Activated CD4-positive, alpha-beta T cell treated with anti-CD3 and anti-CD28 coated beads, Interleukin-10, Interleukin-2, amounts not matched to agents 100 ng/mL and 50 ng/mL, durations not matched to agents 16 hours and 8 hours (primary cell): ENCODE data around the gene MAP3K20.

ENCODE experiments used
- DNase-seq: peaks from one replicate; pipeline ENCODE4 v3.0.0-alpha.2; 2020

Gene MAP3K20

GRCh38 chr2:173210270-173211196 lies 134.9 kb downstream of the MAP3K20 start:
- DNase-seq, result peak; percentile 76

GRCh38 chr2:173213181-173213580 lies 137.5 kb downstream of the MAP3K20 start:
- DNase-seq, result no peak

GRCh38 chr2:173214213-173214612 lies 138.6 kb downstream of the MAP3K20 start:
- DNase-seq, result no peak

- no peak for DNase-seq
Observed at GRCh38 chr2:173215316-173215715, 139.7 kb downstream of the MAP3K20 start.

GRCh38 chr2:173216051-173216450 lies 140.4 kb downstream of the MAP3K20 start:
- DNase-seq, result no peak

DNA sequence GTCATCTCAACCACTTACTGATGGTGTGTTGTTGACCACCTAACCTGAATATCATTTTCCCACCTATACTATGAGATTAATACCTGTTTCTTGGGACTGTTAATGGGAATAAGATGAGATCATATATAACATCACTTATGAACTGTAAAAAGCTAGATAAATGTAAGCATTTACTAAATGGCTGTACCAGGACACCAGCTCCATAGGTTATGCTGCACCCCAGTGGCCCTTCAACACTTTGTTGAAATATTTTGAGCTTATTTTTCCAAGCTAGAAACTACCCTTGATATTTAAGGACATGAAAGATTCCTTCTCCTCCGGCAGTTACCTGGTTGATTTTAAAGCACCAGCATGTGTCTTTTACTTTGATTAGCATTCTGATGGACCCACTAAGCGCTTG lies 141.0 kb downstream of the MAP3K20 start:
- no peak for DNase-seq

GRCh38 chr2:173217116-173217840 lies 141.6 kb downstream of the MAP3K20 start:
- DNase-seq, result no peak

- no peak for DNase-seq
Observed at GRCh38 chr2:173218326-173219056, 142.8 kb downstream of the MAP3K20 start.

DNA sequence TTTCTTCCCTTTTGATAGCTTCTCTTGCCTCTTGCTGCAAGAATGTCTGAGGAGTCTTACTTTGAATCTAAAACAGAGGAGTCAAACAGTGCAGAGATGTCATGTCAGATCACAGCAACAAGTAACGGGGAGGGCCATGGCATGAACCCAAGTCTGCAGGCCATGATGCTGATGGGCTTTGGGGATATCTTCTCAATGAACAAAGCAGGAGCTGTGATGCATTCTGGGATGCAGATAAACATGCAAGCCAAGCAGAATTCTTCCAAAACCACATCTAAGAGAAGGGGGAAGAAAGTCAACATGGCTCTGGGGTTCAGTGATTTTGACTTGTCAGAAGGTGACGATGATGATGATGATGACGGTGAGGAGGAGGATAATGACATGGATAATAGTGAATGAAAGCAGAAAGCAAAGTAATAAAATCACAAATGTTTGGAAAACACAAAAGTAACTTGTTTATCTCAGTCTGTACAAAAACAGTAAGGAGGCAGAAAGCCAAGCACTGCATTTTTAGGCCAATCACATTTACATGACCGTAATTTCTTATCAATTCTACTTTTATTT lies 145.6 kb downstream of the MAP3K20 start:
- DNase-seq, result no peak

DNA sequence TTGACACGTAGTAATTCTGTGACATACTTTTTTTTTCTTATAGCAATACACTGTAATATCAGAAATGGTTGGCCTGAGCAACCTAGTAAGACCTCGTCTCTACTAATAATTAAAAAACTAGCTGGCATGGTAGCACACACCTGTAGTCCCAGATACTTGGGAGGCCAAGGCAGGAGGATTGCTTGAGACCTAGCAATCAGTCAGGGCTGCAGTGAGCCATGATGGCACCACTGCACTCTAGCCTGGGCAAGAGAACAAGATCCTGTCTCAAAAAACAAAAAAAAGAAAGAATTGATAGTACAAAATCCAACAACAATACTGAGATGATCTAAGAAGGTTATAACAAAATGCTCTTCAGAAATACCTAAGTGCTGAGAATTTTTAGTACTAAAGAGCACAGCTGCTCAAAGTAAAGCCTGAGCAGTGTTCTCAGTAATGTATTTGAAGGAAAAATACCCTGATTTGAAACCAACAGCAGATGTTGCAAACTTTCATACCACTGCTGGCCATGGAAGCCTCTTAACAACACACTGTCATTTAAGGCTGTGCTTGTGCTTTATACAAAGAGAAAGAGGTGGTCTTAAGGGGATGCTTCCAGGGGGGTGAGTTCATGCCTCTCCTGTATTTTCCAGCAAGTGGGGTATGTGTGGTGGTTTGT lies 146.4 kb downstream of the MAP3K20 start:
- no peak for DNase-seq

- DNase-seq, result no peak
Observed at GRCh38 chr2:173223871-173224270, 148.2 kb downstream of the MAP3K20 start.

DNA sequence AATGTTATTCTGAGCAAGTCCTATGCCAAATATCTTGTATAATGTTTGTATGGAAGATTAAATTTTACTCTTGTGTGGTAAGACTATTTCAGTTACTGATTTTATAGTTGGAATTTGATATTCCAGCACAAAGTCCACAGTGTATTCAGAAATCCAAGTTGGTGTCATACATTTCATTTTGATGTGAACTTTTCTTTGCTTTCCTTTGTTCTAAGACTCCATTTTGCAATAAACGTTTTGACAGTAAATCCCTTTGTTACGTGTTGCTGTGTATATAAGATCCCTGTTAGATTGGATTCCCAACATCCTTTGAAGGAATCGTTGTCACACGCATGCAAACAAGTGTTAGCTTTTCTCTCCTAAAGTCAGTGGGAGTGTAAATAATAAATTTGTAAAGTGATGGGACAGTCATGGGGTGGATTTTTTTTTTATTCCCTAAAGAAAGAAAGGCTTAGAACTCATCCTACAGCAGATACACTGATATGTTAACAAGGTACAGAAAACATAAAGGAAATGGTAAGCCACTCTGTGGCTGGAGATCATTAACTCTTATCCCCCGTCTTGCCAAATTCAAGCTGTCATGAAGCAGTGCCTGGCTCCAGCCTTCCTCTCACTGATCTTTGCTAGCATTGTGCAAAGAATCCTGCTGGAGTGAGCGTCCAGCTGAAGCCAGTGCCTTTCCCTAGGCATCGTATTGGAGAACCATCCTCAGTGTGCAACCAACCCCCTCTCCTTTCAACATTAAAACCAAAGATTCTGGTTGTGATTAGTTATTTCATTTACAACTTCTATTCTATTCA lies 151.5 kb downstream of the MAP3K20 start:
- no peak for DNase-seq

- no peak for DNase-seq
Observed at GRCh38 chr2:173229086-173229485, 153.4 kb downstream of the MAP3K20 start.

DNA sequence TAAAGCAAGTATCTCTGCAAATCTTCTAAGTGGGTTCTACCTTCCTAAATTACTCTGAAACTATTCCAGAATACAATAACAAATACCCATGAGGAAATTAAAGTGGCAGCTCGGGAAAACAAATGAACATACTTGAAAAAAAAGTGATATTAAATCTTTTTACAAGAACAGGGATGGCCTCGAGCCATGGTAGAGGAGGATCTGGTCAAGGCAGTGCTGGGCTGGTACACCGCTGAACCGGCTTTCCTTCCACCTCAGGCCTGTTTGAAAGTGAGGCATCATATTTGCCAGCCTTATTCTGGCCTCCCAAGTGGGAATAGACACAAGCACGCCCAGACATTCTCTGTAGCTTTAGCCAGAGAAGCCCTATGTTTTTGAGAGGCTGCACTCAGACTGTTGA lies 154.5 kb downstream of the MAP3K20 start:
- no peak for DNase-seq

GRCh38 chr2:173231042-173231441 lies 155.4 kb downstream of the MAP3K20 start:
- no peak for DNase-seq

DNA sequence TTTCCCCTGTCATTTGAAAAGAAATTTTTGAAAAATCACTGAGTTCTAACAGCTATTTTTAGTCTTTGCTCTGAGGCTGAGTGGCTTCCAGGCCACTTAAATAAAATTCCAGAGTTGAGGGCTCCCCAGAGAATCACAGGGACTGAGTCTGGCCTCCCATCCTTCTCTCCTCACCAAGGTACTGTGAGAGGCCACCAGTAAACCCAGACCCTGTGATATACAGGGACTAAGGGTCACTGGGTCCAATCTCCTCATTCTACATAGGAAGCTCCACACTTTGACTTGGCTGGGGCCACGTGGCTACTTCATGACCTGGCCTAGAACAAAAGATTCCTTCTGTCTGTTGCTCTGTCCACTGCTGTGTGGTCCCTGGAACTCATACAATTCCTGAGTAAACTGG lies 155.8 kb downstream of the MAP3K20 start:
- no peak for DNase-seq

GRCh38 chr2:173232956-173233744 lies 157.5 kb downstream of the MAP3K20 start:
- peak; percentile 52 for DNase-seq

DNA sequence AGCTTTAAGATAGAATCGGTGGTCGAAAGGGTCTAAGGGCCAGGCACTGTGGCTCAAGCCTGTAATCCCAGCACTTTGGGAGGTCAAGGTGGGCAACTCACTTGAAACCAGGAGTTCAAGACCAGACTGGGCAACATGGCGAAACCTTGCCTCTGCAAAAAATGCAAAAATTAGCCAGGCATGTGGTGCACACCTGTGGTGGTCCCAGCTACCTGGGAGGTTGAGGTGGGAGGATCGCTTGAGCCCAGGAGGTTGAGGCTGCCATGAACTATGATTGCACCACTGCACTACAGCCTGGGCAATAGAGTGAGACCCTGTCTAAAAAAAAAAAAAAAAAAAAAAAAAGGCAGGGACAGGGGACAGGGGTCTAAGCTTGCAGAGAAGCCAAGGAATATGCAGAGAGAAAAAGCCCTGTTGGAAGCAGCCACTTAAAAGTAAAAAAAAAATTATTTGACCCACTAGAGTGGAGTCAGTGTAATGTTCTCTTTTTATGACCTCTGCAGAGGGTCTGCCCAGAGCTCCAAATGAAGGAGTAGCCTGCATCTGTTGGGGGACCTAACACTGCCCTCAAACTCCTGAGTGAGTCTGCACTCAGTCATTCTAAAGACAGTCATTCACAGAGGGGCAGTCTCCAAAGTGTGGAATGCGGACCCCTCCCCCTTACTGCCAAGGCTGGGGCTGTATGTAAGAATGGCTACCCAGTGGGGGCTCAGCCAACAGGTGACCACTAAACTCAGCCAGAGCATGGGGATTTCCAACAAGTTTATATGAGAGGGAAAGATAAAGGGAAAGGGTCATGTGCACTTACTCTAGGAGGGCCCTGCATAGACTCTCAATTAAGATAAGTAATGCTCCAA lies 160.5 kb downstream of the MAP3K20 start:
- DNase-seq, result no peak

- DNase-seq, result no peak
Observed at GRCh38 chr2:173238385-173238784, 162.7 kb downstream of the MAP3K20 start.

DNA sequence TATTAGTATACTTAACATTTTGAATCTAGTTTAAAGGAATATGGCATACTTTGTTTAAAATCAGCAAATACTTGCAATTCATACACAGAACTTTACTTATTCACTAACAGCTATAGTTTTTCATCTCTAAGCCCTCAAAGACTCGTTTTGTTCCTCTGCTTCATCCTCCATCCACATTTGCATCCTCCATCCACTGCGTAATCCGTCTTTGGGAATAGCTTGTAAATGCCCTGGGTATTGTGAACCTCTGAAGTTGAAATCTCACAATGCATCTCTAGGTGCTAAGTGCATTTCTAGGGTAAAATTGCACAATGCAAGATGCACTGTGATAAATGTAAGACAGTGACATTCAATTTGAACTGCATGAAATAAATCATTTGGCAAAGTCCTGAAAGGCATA lies 163.2 kb downstream of the MAP3K20 start:
- no peak for DNase-seq
